DMS53 treated with DMSO at 0.1 percent for 48 hours (cell line): ENCODE measurements around the gene ADM5.

Experiments
- DNase-seq: peaks from one replicate; lab custom pipeline; 2025; ENCODE audit not compliant: unreplicated experiment; lab: John Stamatoyannopoulos, UW

Gene ADM5

GRCh38 chr19:49679771-49680413, 9.5 kb upstream of the ADM5 start:
- DNase-seq, result no peak

GRCh38 chr19:49680421-49681351, 8.7 kb upstream of the ADM5 start:
- DNase-seq, result peak; percentile 62

- DNase-seq, result no peak
Observed at GRCh38 chr19:49681830-49682229, 7.6 kb upstream of the ADM5 start.

GRCh38 chr19:49682274-49682673, 7.1 kb upstream of the ADM5 start:
- no peak for DNase-seq

- DNase-seq, result no peak
Observed at GRCh38 chr19:49683814-49684250, 5.6 kb upstream of the ADM5 start.

- no peak for DNase-seq
Observed at GRCh38 chr19:49684251-49684982, 5.0 kb upstream of the ADM5 start.

- no peak for DNase-seq
Observed at GRCh38 chr19:49684983-49685553, 4.3 kb upstream of the ADM5 start.

GRCh38 chr19:49685845-49686332, 3.5 kb upstream of the ADM5 start:
- no peak for DNase-seq

- no peak for DNase-seq
Observed at GRCh38 chr19:49686503-49687088, 2.8 kb upstream of the ADM5 start.

- no peak for DNase-seq
Observed at GRCh38 chr19:49687150-49687549, 2.2 kb upstream of the ADM5 start.

GRCh38 chr19:49687566-49688316, 1.7 kb upstream of the ADM5 start:
- DNase-seq, result no peak

- DNase-seq, result no peak
Observed at GRCh38 chr19:49688531-49689132, 762 bp upstream of the ADM5 start.

- DNase-seq, result peak; percentile 33
Observed at GRCh38 chr19:49690079-49690655, 773 bp downstream of the ADM5 start.

GRCh38 chr19:49690656-49691242, 1.4 kb downstream of the ADM5 start, which contains the start of gene CPT1C:
Gene CPT1C (plus strand): TSS chr19:49691116. CDS start chr19:49692253, 1,137 bp downstream.
- peak; percentile 74 for DNase-seq

GRCh38 chr19:49691243-49692146, 2.1 kb downstream of the ADM5 start:
- DNase-seq, result peak; percentile 33

GRCh38 chr19:49692147-49692506, 2.7 kb downstream of the ADM5 start:
- no peak for DNase-seq

GRCh38 chr19:49696115-49696514, 6.7 kb downstream of the ADM5 start:
- no peak for DNase-seq

- DNase-seq, result no peak
Observed at GRCh38 chr19:49696865-49697264, 7.5 kb downstream of the ADM5 start.
